K562 (cell line): Measurements from ENCODE around the gene H2BK1. TPM values are rescaled to one million over a fixed set of nuclear protein-coding genes. Genes with fewer than 3 reads are reported as not detected.

Experiments used
- ATAC-seq: fragments of 200-7000 bp; cut with Tn5 transposase; 3 replicates; pipeline ENCODE4 v1.9.1; 2020; ENCODE audit warnings: moderate library complexity
- BruUV-seq: library from RNA; stranded (reverse); fragments of 400-500 nt; replicated peaks from 2 replicates; lab custom pipeline; 2021; lab: Mats Ljungman, UMichigan
- CTCF ChIA-PET: fragments of 300-600 bp; formaldehyde crosslinking; extraction: SDS; loops from one replicate; lab custom pipeline; 2021; ENCODE audit warnings: low intra/inter-chr PET ratio; lab: Yijun Ruan, JAX
- POLR2A ChIA-PET: fragments of 300-600, 350-650 bp; sonication (Branson Sonifier 250); formaldehyde crosslinking; extraction: SDS; loops from one replicate; lab custom pipeline; 2021; ENCODE audit warnings: antibody characterized with exemption, inconsistent platforms; lab: Yijun Ruan, JAX
- DNase-seq, 4 experiments: peaks; one replicate each; pipeline versions ENCODE4 v3.0.0 to v3.0.0-alpha.2; 2011 to 2018; ENCODE audit warnings: low spot score in 3 of 4, mixed read lengths in 3 of 4; ENCODE audit errors: extremely low read depth in 1 of 4
- FAIRE-seq: peaks from 2 replicates; lab custom pipeline; 2011; peaks lifted over from hg19 to GRCh38; lab: Jason Lieb, UNC
- H2AFZ ChIP-seq: 2 replicates; pipeline ENCODE4 v1.6.0; 2011; ENCODE audit warnings: low read depth, low read length, control low read depth, inconsistent platforms
- H3K27ac ChIP-seq: fragments of 200-600 bp; 3 replicates; pipeline ENCODE4 v1.8.0; 2011; ENCODE audit warnings: low read depth, mild to moderate bottlenecking, control low read depth, inconsistent platforms, low read length, moderate library complexity, mixed read lengths; ENCODE audit errors: extremely low read depth
- H3K27me3 ChIP-seq, 2 experiments: fragments of 300-600 bp in 1 of 2; 2 replicates in 1 of 2; 3 replicates in 1 of 2; pipeline versions ENCODE4 v1.6.0 to v1.8.0; 2011; ENCODE audit warnings: inconsistent platforms in 2 of 2, low read length in 2 of 2, mild to moderate bottlenecking in 1 of 2, mixed read lengths in 1 of 2, moderate library complexity in 1 of 2; ENCODE audit not compliant: control insufficient read depth in 2 of 2, insufficient read depth in 2 of 2
- H3K36me3 ChIP-seq: fragments of 300-600 bp; 3 replicates; pipeline ENCODE4 v1.8.0; 2011; ENCODE audit warnings: mild to moderate bottlenecking, low read length, inconsistent platforms; ENCODE audit not compliant: control insufficient read depth, insufficient read depth
- H3K4me1 ChIP-seq, 2 experiments: fragments of 200-600 bp in 1 of 2; replicated peaks in 1 of 2; 2 replicates in 1 of 2; 3 replicates in 1 of 2; pipeline versions ENCODE4 v1.5.1 to v1.8.0; 2011; ENCODE audit warnings: inconsistent platforms in 2 of 2, low read length in 2 of 2, mild to moderate bottlenecking in 1 of 2, mixed read lengths in 1 of 2, moderate library complexity in 1 of 2; ENCODE audit not compliant: control insufficient read depth in 2 of 2, insufficient read depth in 2 of 2
- H3K4me2 ChIP-seq: 2 replicates; pipeline ENCODE4 v1.6.1; 2011; ENCODE audit warnings: low read length, control low read depth, inconsistent platforms, mixed read lengths; ENCODE audit not compliant: insufficient read depth
- H3K4me3 ChIP-seq: fragments of 200-600 bp; sonication (generic), shearing (Covaris generic); 2 replicates; pipeline ENCODE4 v1.5.1; 2016; ENCODE audit warnings: control low read depth, inconsistent platforms
- H3K79me2 ChIP-seq: fragments of 200-600 bp; 3 replicates; pipeline ENCODE4 v1.8.0; 2011; ENCODE audit warnings: low read length, inconsistent platforms; ENCODE audit not compliant: control insufficient read depth, insufficient read depth
- H3K9ac ChIP-seq, 2 experiments: 2 replicates each; pipeline versions ENCODE4 v1.6.0 to v1.6.1; 2011; ENCODE audit warnings: low read depth in 2 of 2, low read length in 2 of 2, control low read depth in 1 of 2, inconsistent platforms in 1 of 2, mild to moderate bottlenecking in 1 of 2, mixed read lengths in 1 of 2; ENCODE audit not compliant: insufficient read depth in 1 of 2
- H3K9me1 ChIP-seq: one replicate; pipeline ENCODE4 v1.6.0; 2011; ENCODE audit warnings: inconsistent platforms, mild to moderate bottlenecking, low read length, moderate library complexity; ENCODE audit not compliant: control insufficient read depth, insufficient read depth
- H3K9me3 ChIP-seq: replicated peaks from 2 replicates; pipeline ENCODE4 v1.5.1; 2011; ENCODE audit warnings: low read depth, low read length, inconsistent platforms; ENCODE audit not compliant: control insufficient read depth, insufficient read depth
- H4K20me1 ChIP-seq: replicated peaks from 2 replicates; pipeline ENCODE4 v1.6.1; 2011; ENCODE audit warnings: low read length, inconsistent platforms, mixed read lengths; ENCODE audit not compliant: control insufficient read depth, insufficient read depth
- CLOCK ChIP-seq: fragments of 250-450 bp; sonication (Bioruptor Pico); IDR thresholded peaks from 2 replicates; pipeline ENCODE4 v1.4.0; 2020; ENCODE audit warnings: mild to moderate bottlenecking, moderate library complexity, borderline replicate concordance
- ETV5 ChIP-seq: sonication (generic); formaldehyde crosslinking; IDR thresholded peaks from 2 replicates; pipeline ENCODE4 v1.4.0; 2020; ENCODE audit warnings: low read depth, mild to moderate bottlenecking, missing genetic modification reagents
- IRF9 ChIP-seq: fragments of 450-650 bp; IDR thresholded peaks from 2 replicates; pipeline ENCODE4 v1.6.1; 2016; ENCODE audit warnings: missing biosample characterization, missing genetic modification characterization
- MEF2A ChIP-seq: IDR thresholded peaks from 2 replicates; pipeline ENCODE4 v1.6.1; 2011; ENCODE audit warnings: low read depth, mild to moderate bottlenecking, low read length, moderate library complexity; ENCODE audit not compliant: control insufficient read depth
- NBN ChIP-seq: fragments of 450-650 bp; IDR thresholded peaks from 2 replicates; pipeline ENCODE4 v1.6.1; 2016; ENCODE audit warnings: low read depth, mild to moderate bottlenecking
- PCBP1 ChIP-seq: fragments of 200-400 bp; formaldehyde crosslinking; IDR thresholded peaks from 2 replicates; pipeline ENCODE4 v1.6.1; 2018; ENCODE audit warnings: mild to moderate bottlenecking, low read depth, low read length; ENCODE audit not compliant: poor library complexity, severe bottlenecking
- RFX5 ChIP-seq: IDR thresholded peaks from 2 replicates; pipeline ENCODE4 v1.6.1; 2011; ENCODE audit warnings: low read depth, mild to moderate bottlenecking, improper control_type of control experiment, low read length
- SMARCC2 ChIP-seq: fragments of 450-650 bp; IDR thresholded peaks from 2 replicates; pipeline ENCODE4 v1.6.1; 2017; ENCODE audit warnings: antibody characterized with exemption, moderate library complexity, mild to moderate bottlenecking, low read depth
- THRAP3 ChIP-seq: fragments of 450-650 bp; IDR thresholded peaks from 2 replicates; pipeline ENCODE4 v1.6.1; 2016; ENCODE audit warnings: mild to moderate bottlenecking, inconsistent platforms, borderline replicate concordance
- ZNF224 ChIP-seq: sonication (generic); formaldehyde crosslinking; IDR thresholded peaks from 2 replicates; pipeline ENCODE4 v1.8.0; 2022; ENCODE audit warnings: mild to moderate bottlenecking, missing genetic modification reagents
- ZNF778 ChIP-seq: fragments of 450-650 bp; formaldehyde crosslinking; IDR thresholded peaks from 2 replicates; pipeline ENCODE4 v1.4.0; 2020; ENCODE audit warnings: mild to moderate bottlenecking, moderate library complexity
- WGBS: fragments of 100-300 bp; shearing (Covaris generic); methylation state at CpG from one replicate; pipeline ENCODE4 v1.1.6; 2016; ENCODE audit warnings: low coverage, mixed read lengths; ENCODE audit not compliant: insufficient coverage; ENCODE audit errors: missing lambda C conversion rate; 5-methylcytosine and 5-hydroxymethylcytosine counted together
- in situ Hi-C: fragments of 300-500 bp; cut with MboI; formaldehyde crosslinking; loops from 4 replicates; pipeline ENCODE4 v1.15.0; 2018; ENCODE audit warnings: inconsistent platforms, mixed read lengths
- intact Hi-C: fragments of 100-400 bp; cut with micrococcal nuclease; formaldehyde crosslinking; loops from 2 replicates; pipeline ENCODE4 v1.14.2; 2022
- polyA plus RNA-seq, 8 experiments: library from polyadenylated mRNA; depleted of rRNA in 4 of 8; stranded (reverse) in 5 of 8; unstranded in 3 of 8; fragments of >200 nt; fragmentation: Nextera tagmentation in 2 of 8; fragmentation: Illumina TruSeq in 1 of 8; extraction: Ambion mirVana in 2 of 8; extraction: Trizol in 1 of 8; gene quantifications; 2 replicates each; pipeline versions ENCODE4 v1.2.1 to v1.2.3, GENCODE V29; 2011 to 2014; ENCODE audit warnings: inconsistent platforms in 1 of 8, missing spikeins in 1 of 8
- total RNA-seq, 7 experiments: library from RNA; depleted of rRNA in 6 of 7; stranded (reverse); fragments of >200 nt in 6 of 7; fragmentation: Illumina TruSeq in 2 of 7; extraction: Trizol in 2 of 7; gene quantifications; 2 replicates each; pipeline versions ENCODE4 v1.2.1 to v1.2.3, GENCODE V29; 2011 to 2021; ENCODE audit warnings: low replicate concordance in 1 of 7
- TF ChIP-seq, protein P1 (sequence below): fragments of 450-650 bp; IDR thresholded peaks from 2 replicates; pipeline ENCODE4 v1.6.1; 2017; ENCODE audit warnings: antibody characterized with exemption, mild to moderate bottlenecking

Gene H2BK1
- total and polyA plus RNA-seq, 9 of the 15 experiments (the other 6 are each of a cell fraction or from before 2014, with no cell fraction given), result not detected

DNA sequence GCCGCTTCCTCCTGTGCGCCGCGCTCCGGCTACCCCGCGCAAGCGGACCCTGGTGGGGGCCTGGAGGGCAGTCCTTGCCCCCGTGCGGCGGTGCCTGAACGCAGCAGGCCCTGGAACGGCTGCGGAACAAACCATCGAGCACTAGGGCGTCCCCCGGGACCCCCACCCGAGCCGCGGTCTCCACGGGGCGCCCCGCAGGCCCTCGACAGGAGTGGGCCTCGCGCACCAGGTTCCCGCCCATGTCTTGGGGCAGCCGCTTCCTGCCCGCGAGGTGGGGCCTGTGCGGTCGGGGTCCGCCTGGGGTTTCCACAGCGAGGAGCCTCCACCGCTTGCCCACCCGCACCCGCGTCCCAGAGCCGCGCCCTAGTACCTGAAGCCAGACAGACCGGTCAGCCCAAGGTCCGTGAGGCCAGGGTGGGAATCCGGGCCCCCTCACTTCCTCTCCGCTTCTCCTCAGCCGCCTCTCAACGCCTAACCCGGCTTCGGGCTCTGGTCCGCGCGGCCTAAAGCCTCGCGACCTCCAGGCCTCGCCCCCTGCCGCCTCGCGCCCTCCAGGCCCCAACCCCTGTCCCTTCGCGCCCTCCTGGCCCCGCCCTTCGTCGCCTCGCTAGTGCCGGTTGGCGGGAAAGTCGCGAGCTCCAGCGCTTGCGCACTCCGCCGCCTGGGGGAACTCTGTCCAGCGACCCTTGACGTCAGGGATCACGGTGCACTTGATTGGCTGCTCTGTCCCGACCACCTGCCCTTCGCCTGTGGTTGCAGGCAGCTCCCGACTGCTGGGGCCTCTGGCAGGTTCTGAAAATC is 35.8 kb downstream of the H2BK1 start:
- FAIRE-seq, result no peak
- peaks cover 0 to 18% of the 10 kb centered on the region in 2 experiments; a peak in 1 of 5 replicates for H3K4me1 ChIP-seq
- no peaks in the 10 kb centered on the region for H3K79me2 ChIP-seq
- H4K20me1 ChIP-seq, result peaks cover 6% of the 10 kb centered on the region; the same call in 1 of the 2 replicates
- no peak for ATAC-seq
- H3K9me1 ChIP-seq, result peaks cover 3% of the 10 kb centered on the region
- H3K9ac ChIP-seq, result no peak overlapping the region
- H3K36me3 ChIP-seq, result no peaks in the 10 kb centered on the region
- no peak overlapping the region for H2AFZ ChIP-seq
- no peak overlapping the region for H3K4me3 ChIP-seq
- ChIA-PET CTCF (interaction anchor here (0.7 kb wide), 1 partner anchor 14 kb away, joined by 3 read pairs; no protein-coding TSS in a partner anchor), POLR2A (no interaction called here)
- 77% methylated on average over 70 of the region's 77 CpGs for WGBS
- intact Hi-C loops (loop anchor here (5.0 to 10.0 kb wide), 3 partner anchors 160 to 210 kb away; no protein-coding TSS in a partner anchor), in situ Hi-C loops (no loop called here)
- no TSS peak for BruUV-seq
- H3K9me3 ChIP-seq, result no peaks in the 10 kb centered on the region; the same call in 1 of the 2 replicates
- peaks cover 29 to 52% of the 10 kb centered on the region in 2 experiments for H3K27me3 ChIP-seq
- no peak overlapping the region for H3K27ac ChIP-seq
- H3K4me2 ChIP-seq, result no peak overlapping the region
- no peak for DNase-seq
- TF ChIP-seq MEF2A, result no peak
- TF ChIP-seq SMARCC2, result no peak
- peak; percentile 84 for TF ChIP-seq PCBP1
- no peak for TF ChIP-seq IRF9 (tag)
- TF ChIP-seq ZNF224 (CRISPR knock-in tag), result no peak
- TF ChIP-seq, protein P1, sequence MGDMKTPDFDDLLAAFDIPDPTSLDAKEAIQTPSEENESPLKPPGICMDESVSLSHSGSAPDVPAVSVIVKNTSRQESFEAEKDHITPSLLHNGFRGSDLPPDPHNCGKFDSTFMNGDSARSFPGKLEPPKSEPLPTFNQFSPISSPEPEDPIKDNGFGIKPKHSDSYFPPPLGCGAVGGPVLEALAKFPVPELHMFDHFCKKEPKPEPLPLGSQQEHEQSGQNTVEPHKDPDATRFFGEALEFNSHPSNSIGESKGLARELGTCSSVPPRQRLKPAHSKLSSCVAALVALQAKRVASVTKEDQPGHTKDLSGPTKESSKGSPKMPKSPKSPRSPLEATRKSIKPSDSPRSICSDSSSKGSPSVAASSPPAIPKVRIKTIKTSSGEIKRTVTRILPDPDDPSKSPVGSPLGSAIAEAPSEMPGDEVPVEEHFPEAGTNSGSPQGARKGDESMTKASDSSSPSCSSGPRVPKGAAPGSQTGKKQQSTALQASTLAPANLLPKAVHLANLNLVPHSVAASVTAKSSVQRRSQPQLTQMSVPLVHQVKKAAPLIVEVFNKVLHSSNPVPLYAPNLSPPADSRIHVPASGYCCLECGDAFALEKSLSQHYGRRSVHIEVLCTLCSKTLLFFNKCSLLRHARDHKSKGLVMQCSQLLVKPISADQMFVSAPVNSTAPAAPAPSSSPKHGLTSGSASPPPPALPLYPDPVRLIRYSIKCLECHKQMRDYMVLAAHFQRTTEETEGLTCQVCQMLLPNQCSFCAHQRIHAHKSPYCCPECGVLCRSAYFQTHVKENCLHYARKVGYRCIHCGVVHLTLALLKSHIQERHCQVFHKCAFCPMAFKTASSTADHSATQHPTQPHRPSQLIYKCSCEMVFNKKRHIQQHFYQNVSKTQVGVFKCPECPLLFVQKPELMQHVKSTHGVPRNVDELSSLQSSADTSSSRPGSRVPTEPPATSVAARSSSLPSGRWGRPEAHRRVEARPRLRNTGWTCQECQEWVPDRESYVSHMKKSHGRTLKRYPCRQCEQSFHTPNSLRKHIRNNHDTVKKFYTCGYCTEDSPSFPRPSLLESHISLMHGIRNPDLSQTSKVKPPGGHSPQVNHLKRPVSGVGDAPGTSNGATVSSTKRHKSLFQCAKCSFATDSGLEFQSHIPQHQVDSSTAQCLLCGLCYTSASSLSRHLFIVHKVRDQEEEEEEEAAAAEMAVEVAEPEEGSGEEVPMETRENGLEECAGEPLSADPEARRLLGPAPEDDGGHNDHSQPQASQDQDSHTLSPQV, result no peak
- TF ChIP-seq THRAP3, result no peak
- no peak for TF ChIP-seq ETV5 (CRISPR knock-in tag)
- TF ChIP-seq RFX5, result peak; percentile 93
- no peak for TF ChIP-seq ZNF778 (CRISPR knock-in tag)
- no peak for TF ChIP-seq NBN
- TF ChIP-seq CLOCK (CRISPR knock-in tag), result no peak
